ENCODE data around the gene EXOC2.
"Not testable (repeated sequence)": the region's sequence is repeated elsewhere in the genome, so short reads cannot be mapped to it uniquely, and the experiment has no call there.

The EXOC2 gene

DNA sequence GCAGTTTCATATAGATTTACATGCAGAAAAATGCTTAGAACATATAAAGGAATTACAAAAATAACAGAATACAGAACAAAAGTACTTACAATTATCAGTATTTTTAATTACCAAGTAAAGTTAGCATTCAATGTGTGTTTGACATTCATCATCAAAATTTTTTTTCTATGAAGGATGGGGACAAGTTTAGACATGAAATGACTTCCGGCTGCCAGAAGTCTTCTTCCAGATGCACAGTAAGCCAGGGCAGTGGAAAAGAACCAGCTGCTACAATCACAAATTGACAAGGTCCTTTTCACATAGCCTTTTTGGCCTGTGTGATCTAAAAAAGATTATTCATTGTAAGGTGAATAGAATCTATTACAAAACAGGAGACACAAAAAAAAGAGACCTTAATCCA, 109.8 kb downstream of the EXOC2 start:
- DNase-seq = no peak

DNA sequence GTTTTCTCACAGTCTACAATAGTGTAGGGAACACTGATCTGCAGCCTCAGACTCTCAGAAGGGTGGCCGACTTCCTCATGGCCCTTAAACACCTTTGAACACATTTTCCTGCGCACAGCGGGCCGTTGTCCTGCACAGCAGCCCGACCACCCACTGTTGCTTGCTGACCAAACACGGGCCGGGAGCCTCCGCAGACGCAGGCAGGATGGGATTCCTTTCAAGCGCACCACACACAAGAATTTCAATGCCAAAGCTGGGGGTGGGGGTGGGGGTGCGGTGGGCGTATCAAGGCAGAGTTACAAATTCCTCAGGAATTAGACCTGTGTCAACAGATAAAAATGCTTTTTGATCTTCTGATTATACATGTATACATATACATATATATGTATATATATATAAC, 110.6 kb downstream of the EXOC2 start:
- no peak for DNase-seq

GRCh38 chr6:579339-579738, 113.6 kb downstream of the EXOC2 start:
- no peak for DNase-seq

- DNase-seq = no peak
Observed at GRCh38 chr6:572596-573265, 120.2 kb downstream of the EXOC2 start.

DNA sequence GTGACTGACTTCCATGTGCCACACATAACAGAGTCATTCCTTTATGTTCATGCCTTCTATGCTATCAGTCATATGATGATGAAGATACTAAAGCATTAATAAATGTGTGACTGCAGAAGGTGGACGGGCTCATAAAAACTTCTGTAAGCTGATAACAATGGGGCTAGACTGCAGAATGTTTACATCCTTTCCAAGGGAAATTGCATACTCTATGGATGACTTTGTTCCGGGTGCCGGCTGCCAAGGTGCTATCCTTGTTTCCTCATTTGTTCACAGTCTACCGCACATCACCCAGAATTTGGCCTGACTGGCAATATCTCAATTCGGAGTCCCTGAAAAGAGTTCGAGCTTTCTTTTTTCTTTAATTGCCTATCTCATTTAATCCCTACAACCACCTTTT, 121.0 kb downstream of the EXOC2 start:
- DNase-seq = no peak

- DNase-seq = no peak
Observed at GRCh38 chr6:570825-571224, 122.1 kb downstream of the EXOC2 start.

DNA sequence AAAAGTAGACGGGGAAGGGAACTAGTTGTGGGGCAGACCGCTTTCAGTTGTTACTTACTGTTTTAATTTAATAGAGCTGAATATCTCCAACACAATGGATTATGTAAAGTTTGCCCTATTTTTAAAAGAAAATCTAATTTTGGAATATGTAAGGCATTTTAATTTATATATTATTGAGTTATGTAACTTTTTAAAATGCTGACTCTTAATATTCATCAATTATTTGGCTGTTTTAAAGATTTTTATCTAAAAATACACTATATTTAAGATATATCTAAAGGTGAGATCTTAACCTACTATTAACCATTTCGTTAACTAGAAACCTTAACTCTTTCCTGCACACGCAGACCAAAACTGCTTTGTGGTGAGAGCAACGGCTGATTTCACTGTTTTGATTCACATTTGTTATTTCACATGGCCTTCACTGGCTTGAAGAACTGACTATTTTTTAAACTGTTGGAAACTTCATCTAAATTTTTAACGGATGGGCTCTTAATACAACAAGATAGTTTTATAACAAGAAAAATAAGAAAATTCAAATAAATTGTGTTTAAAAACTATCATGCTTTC, 123.9 kb downstream of the EXOC2 start:
- no peak for DNase-seq

DNA sequence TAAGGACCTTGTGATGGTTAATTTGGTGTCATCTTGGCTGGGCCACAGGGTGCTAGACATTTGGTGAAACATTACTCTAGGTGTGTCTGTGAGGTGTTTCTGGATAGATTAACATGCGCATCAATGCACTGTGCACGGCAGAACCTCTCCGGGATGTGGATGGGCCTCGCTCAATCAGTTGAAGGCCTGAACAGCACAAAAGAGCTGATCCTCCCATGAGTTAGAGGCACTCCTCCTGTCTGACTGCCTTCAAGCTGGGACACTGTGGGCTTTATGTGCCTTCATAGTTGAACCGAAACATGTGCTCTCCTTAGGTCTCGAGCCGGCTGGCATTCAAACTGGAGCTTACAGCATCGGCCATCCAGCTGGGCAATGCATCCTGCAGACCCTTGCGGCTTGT, 124.9 kb downstream of the EXOC2 start:
- no peak for DNase-seq

GRCh38 chr6:563863-564262, 129.1 kb downstream of the EXOC2 start:
- no peak for DNase-seq

DNA sequence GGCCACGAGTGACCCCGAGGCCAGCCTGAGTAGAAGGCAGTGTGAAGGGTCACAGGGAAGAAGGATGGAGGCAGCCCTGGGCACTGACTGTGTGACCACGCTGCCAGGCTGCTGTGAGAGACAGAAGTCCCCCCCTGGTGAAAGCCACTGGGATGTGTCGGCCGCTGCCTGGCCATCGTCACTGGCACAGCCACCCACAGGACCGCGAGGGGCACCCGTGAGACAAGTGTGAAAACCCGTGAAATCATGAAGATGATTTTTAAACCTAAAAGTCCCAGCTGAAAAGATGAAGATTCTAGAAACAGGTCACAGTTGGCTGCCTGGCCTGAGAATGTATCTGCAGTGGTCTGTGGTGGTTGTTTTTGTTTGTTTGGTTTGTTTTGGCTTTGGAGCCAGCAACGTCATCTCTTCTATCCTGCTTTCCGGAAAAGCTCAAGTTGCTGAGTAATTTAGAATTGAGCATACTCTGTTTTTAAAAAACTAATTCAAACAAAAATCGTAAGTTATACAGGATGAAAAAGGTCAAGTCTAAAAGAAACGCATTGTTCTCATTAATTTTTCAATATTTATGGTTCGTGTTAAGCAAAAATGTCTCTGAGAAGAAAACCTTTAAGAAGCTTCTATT, 130.8 kb downstream of the EXOC2 start:
- no peak for DNase-seq

- DNase-seq = not testable (repeated sequence)
Observed at GRCh38 chr6:561335-561734, 131.6 kb downstream of the EXOC2 start.

GRCh38 chr6:558959-559358, 134.0 kb downstream of the EXOC2 start:
- no peak for DNase-seq

- DNase-seq = no peak
Observed at GRCh38 chr6:558089-558488, 134.8 kb downstream of the EXOC2 start.

DNA sequence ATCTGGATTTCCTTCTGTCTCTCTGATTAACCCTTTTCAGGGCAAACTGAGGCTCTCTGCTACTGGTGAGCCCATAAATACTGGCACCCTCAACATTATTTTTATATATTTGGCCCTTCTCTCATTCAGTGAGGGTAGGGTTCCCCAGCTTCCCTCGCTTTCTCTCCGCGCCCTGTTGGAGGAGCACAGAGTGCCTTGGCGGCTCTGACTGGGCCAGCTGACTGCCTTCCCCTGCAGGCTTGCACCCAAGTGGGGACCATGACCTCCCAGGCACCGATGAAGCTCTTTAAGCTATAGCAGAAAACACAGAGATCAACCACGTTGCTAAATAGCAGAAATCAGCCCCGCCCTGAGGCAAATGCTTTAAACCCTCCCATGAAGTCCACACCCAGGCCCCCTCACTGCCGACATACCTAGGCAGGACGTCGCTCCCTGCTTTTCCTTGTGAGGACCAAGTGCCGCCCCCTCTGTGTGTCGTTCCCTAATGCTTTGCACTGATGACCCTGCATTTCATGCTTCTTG, 141.0 kb downstream of the EXOC2 start:
- no peak for DNase-seq

DNA sequence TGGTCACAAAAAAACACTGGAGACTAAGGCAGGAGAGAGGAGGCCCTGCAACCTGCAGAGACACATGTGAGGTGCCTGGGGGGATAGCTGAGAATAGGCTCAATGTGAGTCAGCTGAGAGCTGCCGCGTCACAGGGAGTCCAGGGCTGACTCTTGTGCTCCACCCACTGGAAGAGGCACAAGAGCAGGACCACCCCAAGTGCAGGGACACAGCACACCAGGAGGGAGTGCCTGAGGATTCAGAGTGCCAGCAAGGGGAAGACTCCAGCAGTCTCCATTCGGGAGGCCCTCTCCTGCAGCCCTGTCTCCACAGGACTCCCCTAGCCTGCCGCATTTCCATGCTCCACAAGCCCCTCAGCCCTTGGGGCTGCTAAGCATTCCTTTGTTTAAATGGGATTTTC, 141.5 kb downstream of the EXOC2 start:
- DNase-seq = no peak

GRCh38 chr6:549906-550305, 143.0 kb downstream of the EXOC2 start:
- DNase-seq = no peak

- no peak for DNase-seq
Observed at GRCh38 chr6:548517-548916, 144.4 kb downstream of the EXOC2 start.

- DNase-seq = no peak
Observed at GRCh38 chr6:548091-548490, 144.8 kb downstream of the EXOC2 start.

- no peak for DNase-seq
Observed at GRCh38 chr6:540490-540889, 152.4 kb downstream of the EXOC2 start.

DNA sequence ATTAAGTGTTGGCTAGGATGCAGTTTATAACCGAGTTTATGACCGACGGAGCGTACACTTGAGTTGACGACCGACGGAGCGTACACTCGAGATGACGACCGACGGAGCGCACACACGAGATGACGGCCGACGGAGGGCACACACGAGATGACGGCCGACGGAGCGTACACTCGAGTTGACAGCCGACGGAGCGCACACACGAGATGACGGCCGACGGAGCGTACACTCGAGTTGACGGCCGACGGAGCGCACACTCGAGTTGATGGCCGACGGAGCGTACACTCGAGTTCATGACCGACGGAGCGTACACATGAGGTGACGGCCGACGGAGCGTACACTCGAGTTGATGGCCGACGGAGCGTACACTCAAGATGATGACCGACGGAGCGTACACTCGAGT, 155.8 kb downstream of the EXOC2 start:
- DNase-seq = no peak

DNA sequence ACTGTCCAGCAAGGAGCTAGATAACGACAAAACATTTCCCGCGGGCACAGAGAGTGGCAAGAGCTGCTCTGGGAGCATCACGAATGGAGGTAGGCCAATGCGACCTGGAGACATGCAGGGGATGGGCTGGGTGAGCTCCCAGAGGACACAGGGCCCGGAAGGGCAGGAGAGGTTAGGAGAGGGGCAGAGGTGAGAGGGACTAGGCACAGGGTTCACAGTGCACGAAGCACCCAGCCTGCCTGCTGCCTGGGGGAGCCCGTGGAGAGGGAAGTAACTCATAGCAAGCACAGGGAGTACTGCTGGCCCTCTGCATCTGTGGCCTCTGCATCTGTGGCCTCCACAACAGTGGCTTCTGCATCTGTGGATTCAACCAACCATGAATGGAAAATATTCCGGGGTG, 162.5 kb downstream of the EXOC2 start:
- no peak for DNase-seq

DNA sequence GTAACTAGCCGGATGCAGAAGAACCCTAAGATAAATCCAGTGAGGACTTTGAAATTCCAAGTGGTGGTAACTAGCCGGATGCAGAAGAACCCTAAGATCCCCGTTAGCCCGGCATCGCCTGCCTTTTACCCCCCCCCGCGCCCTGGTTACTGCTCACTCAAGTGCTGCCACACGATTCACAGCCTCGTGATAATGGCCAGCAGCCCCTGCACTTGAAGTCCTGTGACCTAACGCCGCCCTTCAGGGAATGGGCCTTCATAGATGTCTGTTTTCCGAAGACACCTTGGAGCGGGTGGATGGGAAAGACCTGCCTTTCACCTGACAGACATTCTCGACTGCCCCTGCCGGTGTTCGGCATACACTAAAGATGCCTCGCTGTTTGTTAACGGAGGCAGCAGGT, 163.9 kb downstream of the EXOC2 start:
- DNase-seq = no peak

- DNase-seq = no peak
Observed at GRCh38 chr6:527989-528673, 164.8 kb downstream of the EXOC2 start.

GRCh38 chr6:524803-525202, 168.1 kb downstream of the EXOC2 start:
- no peak for DNase-seq

Data from C1 segment of cervical spinal cord (tissue), 14 donors.